H9 (cell line): Measurements from ENCODE around the gene LDLRAD4. TPM values are rescaled to one million over a fixed set of nuclear protein-coding genes. Genes with fewer than 3 reads are reported as not detected.

Experiments used
- DNase-seq: peaks from one replicate; pipeline ENCODE4 v3.0.0-alpha.2; 2017
- H2AFZ ChIP-seq: one replicate; pipeline ENCODE4 v1.6.1; 2013; ENCODE audit warnings: mild to moderate bottlenecking, low read length, control low read depth, moderate library complexity
- H2AK5ac ChIP-seq: 2 replicates; pipeline ENCODE4 v1.6.1; 2013; ENCODE audit warnings: low read length, control low read depth, mixed read lengths; ENCODE audit not compliant: insufficient read length
- H2BK120ac ChIP-seq: one replicate; pipeline ENCODE4 v1.6.1; 2013; ENCODE audit warnings: low read depth, mild to moderate bottlenecking, low read length, control low read depth, inconsistent platforms; ENCODE audit not compliant: poor library complexity, severe bottlenecking
- H2BK12ac ChIP-seq: 2 replicates; pipeline ENCODE4 v1.6.1; 2013; ENCODE audit warnings: low read length, control low read depth, mixed read lengths, low read depth; ENCODE audit not compliant: insufficient read length
- H2BK15ac ChIP-seq: 2 replicates; pipeline ENCODE4 v1.6.1; 2013; ENCODE audit warnings: low read depth, low read length, control low read depth
- H2BK20ac ChIP-seq: one replicate; pipeline ENCODE4 v1.6.1; 2013; ENCODE audit warnings: low read depth, mild to moderate bottlenecking, low read length, control low read depth, inconsistent platforms; ENCODE audit not compliant: poor library complexity, severe bottlenecking
- H2BK5ac ChIP-seq: 2 replicates; pipeline ENCODE4 v1.6.1; 2013; ENCODE audit warnings: low read length, control low read depth, mixed read lengths; ENCODE audit not compliant: insufficient read length
- H3K14ac ChIP-seq: 2 replicates; pipeline ENCODE4 v1.6.1; 2013; ENCODE audit warnings: low read length, control low read depth; ENCODE audit not compliant: insufficient read depth
- H3K18ac ChIP-seq: 2 replicates; pipeline ENCODE4 v1.6.1; 2013; ENCODE audit warnings: low read depth, mild to moderate bottlenecking, mixed read lengths, low read length, control low read depth; ENCODE audit not compliant: insufficient read length
- H3K23ac ChIP-seq: 2 replicates; pipeline ENCODE4 v1.6.1; 2013; ENCODE audit warnings: low read length, control low read depth, mixed read lengths, low read depth; ENCODE audit not compliant: insufficient read length
- H3K23me2 ChIP-seq: 2 replicates; pipeline ENCODE4 v1.6.1; 2013; ENCODE audit warnings: low read depth, mild to moderate bottlenecking, mixed read lengths, low read length, control low read depth; ENCODE audit not compliant: insufficient read length, poor library complexity, severe bottlenecking
- H3K27ac ChIP-seq: 2 replicates; pipeline ENCODE4 v1.5.1; 2013; ENCODE audit warnings: low read length, control low read depth, mixed read lengths, low read depth; ENCODE audit not compliant: insufficient read length
- H3K27me3 ChIP-seq: 2 replicates; pipeline ENCODE4 v1.6.1; 2013; ENCODE audit warnings: low read length, control low read depth, inconsistent platforms; ENCODE audit not compliant: insufficient read depth
- H3K4ac ChIP-seq: 2 replicates; pipeline ENCODE4 v1.6.1; 2013; ENCODE audit warnings: low read depth, mild to moderate bottlenecking, control low read depth, inconsistent platforms, low read length, moderate library complexity
- H3K4me1 ChIP-seq: 2 replicates; pipeline ENCODE4 v1.6.1; 2013; ENCODE audit warnings: low read length, control low read depth, inconsistent platforms; ENCODE audit not compliant: insufficient read depth
- H3K4me2 ChIP-seq: 2 replicates; pipeline ENCODE4 v1.6.1; 2013; ENCODE audit warnings: low read length, control low read depth, mixed read lengths; ENCODE audit not compliant: insufficient read length, insufficient read depth
- H3K56ac ChIP-seq: 2 replicates; pipeline ENCODE4 v1.6.1; 2013; ENCODE audit warnings: low read depth, mild to moderate bottlenecking, mixed read lengths, low read length, control low read depth; ENCODE audit not compliant: insufficient read length
- H3K79me1 ChIP-seq: 2 replicates; pipeline ENCODE4 v1.6.1; 2013; ENCODE audit warnings: low read depth, mild to moderate bottlenecking, moderate library complexity, low read length, control low read depth, inconsistent platforms; ENCODE audit not compliant: insufficient read depth, poor library complexity, severe bottlenecking
- H3K79me2 ChIP-seq: 2 replicates; pipeline ENCODE4 v1.6.1; 2013; ENCODE audit warnings: low read length, control low read depth, inconsistent platforms; ENCODE audit not compliant: insufficient read depth
- H3K9ac ChIP-seq: 2 replicates; pipeline ENCODE4 v1.6.1; 2013; ENCODE audit warnings: low read length, control low read depth, mixed read lengths; ENCODE audit not compliant: insufficient read length; ENCODE audit errors: extremely low read depth
- H3K9me3 ChIP-seq: one replicate; pipeline ENCODE4 v1.6.1; 2013; ENCODE audit warnings: low read depth, low read length, inconsistent platforms; ENCODE audit not compliant: control insufficient read depth
- H3T11ph ChIP-seq: one replicate; pipeline ENCODE4 v1.6.1; 2013; ENCODE audit warnings: mild to moderate bottlenecking, low read length, control low read depth, inconsistent platforms
- H4K20me1 ChIP-seq: one replicate; pipeline ENCODE4 v1.6.1; 2013; ENCODE audit not compliant: control insufficient read depth, insufficient read length, insufficient read depth
- H4K5ac ChIP-seq: 2 replicates; pipeline ENCODE4 v1.6.1; 2013; ENCODE audit warnings: low read depth, mild to moderate bottlenecking, mixed read lengths, low read length, control low read depth; ENCODE audit not compliant: insufficient read length
- H4K8ac ChIP-seq: replicated peaks from 2 replicates; pipeline ENCODE4 v1.6.1; 2013; ENCODE audit warnings: low read length, control low read depth, mixed read lengths, low read depth; ENCODE audit not compliant: insufficient read length
- H4K91ac ChIP-seq: 2 replicates; pipeline ENCODE4 v1.6.1; 2013; ENCODE audit warnings: low read depth, mild to moderate bottlenecking, moderate library complexity, mixed read lengths, low read length, control low read depth; ENCODE audit not compliant: insufficient read length
- H3K27ac Mint-ChIP-seq, 3 experiments: 2 replicates in 2 of 3; 3 replicates in 1 of 3; pipeline ENCODE4 v1.8.0; 2020 to 2021; ENCODE audit warnings: mixed read lengths in 3 of 3, mild to moderate bottlenecking in 1 of 3, moderate library complexity in 1 of 3
- H3K27me3 Mint-ChIP-seq: 2 replicates; pipeline ENCODE4 v1.8.0; 2021; ENCODE audit warnings: low read depth, mild to moderate bottlenecking, moderate library complexity, mixed read lengths
- H3K36me3 Mint-ChIP-seq, 3 experiments: 2 replicates in 2 of 3; 3 replicates in 1 of 3; pipeline ENCODE4 v1.8.0; 2020 to 2021; ENCODE audit warnings: low read depth in 3 of 3, mixed read lengths in 3 of 3; ENCODE audit not compliant: insufficient read depth in 1 of 3
- H3K4me1 Mint-ChIP-seq, 2 experiments: 2 replicates each; pipeline ENCODE4 v1.8.0; 2020; ENCODE audit warnings: mixed read lengths in 2 of 2
- H3K4me3 Mint-ChIP-seq, 2 experiments: 2 replicates in 1 of 2; 3 replicates in 1 of 2; pipeline ENCODE4 v1.8.0; 2020 to 2021; ENCODE audit warnings: mild to moderate bottlenecking in 2 of 2, mixed read lengths in 2 of 2, moderate library complexity in 1 of 2
- H3K9me3 Mint-ChIP-seq, 2 experiments: 2 replicates in 1 of 2; 3 replicates in 1 of 2; pipeline ENCODE4 v1.8.0; 2020; ENCODE audit warnings: mild to moderate bottlenecking in 2 of 2, mixed read lengths in 2 of 2, moderate library complexity in 1 of 2
- WGBS: extraction: QIAGEN DNeasy Blood & Tissue Kit; methylation state at CpG from one replicate; pipeline ENCODE4 v1.1.7; 2013; ENCODE audit warnings: missing lambda C conversion rate, low lambda C conversion rate, mixed read lengths; ENCODE audit not compliant: insufficient read length; ENCODE audit errors: extremely low coverage; 5-methylcytosine and 5-hydroxymethylcytosine counted together
- total RNA-seq: library from RNA; stranded (reverse); gene quantifications from 2 replicates; pipeline ENCODE4 v1.2.1, GENCODE V29; 2021
- TF ChIP-seq, protein P1 (sequence below): fragments of 200-600 bp; sonication (generic); conservative IDR thresholded peaks from 3 replicates; pipeline ENCODE4 v1.8.0; 2021; ENCODE audit warnings: antibody characterized with exemption, mild to moderate bottlenecking

The LDLRAD4 gene
- total RNA-seq, 1 experiment from 2014 or later: 3.9 TPM

GRCh38 chr18:13643261-13643751 lies 424.7 kb downstream of the LDLRAD4 start:
- Histone ChIP-seq H3K27me3 (no peaks in the 10 kb centered on the region), H2BK120ac (no peak overlapping the region), H2AK5ac (no peak overlapping the region), H3K79me2 (no peaks in the 10 kb centered on the region), H3T11ph (no peak overlapping the region), H2BK12ac (no peak overlapping the region), H4K5ac (no peak overlapping the region), H4K20me1 (no peaks in the 10 kb centered on the region), H3K14ac (no peak overlapping the region), H3K18ac (no peak overlapping the region), H3K23me2 (no peaks in the 10 kb centered on the region), H3K4me1 (no peaks in the 10 kb centered on the region), H3K23ac (no peak overlapping the region), H3K9ac (no peak overlapping the region), H3K4me2 (no peak overlapping the region), H4K91ac (no peak overlapping the region), H3K56ac (no peak overlapping the region), H2BK5ac (no peak overlapping the region), H3K79me1 (no peaks in the 10 kb centered on the region), H4K8ac (no peak overlapping the region), H3K4ac (no peak overlapping the region), H2AFZ (no peak overlapping the region), H2BK20ac (no peak overlapping the region), H3K9me3 (no peaks in the 10 kb centered on the region), H3K27ac (no peak overlapping the region), H2BK15ac (no peak overlapping the region)
- WGBS: no CpG with 5 or more reads among the region's 16 CpGs
- TF ChIP-seq, protein P1, sequence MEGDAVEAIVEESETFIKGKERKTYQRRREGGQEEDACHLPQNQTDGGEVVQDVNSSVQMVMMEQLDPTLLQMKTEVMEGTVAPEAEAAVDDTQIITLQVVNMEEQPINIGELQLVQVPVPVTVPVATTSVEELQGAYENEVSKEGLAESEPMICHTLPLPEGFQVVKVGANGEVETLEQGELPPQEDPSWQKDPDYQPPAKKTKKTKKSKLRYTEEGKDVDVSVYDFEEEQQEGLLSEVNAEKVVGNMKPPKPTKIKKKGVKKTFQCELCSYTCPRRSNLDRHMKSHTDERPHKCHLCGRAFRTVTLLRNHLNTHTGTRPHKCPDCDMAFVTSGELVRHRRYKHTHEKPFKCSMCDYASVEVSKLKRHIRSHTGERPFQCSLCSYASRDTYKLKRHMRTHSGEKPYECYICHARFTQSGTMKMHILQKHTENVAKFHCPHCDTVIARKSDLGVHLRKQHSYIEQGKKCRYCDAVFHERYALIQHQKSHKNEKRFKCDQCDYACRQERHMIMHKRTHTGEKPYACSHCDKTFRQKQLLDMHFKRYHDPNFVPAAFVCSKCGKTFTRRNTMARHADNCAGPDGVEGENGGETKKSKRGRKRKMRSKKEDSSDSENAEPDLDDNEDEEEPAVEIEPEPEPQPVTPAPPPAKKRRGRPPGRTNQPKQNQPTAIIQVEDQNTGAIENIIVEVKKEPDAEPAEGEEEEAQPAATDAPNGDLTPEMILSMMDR: no peak
- H3K9me3 Mint-ChIP-seq: no peaks in the 10 kb centered on the region; a peak in 1 of 5 replicates
- no peak overlapping the region for H3K4me3 Mint-ChIP-seq
- H3K27ac Mint-ChIP-seq: no peak overlapping the region
- DNase-seq: no peak
- no peaks in the 10 kb centered on the region for H3K27me3 Mint-ChIP-seq
- no peaks in the 10 kb centered on the region for H3K36me3 Mint-ChIP-seq
- no peaks in the 10 kb centered on the region for H3K4me1 Mint-ChIP-seq
